MM.1S (cell line): ENCODE results near the gene ERC2.

Experiments used
- EZH2 ChIP-seq: fragments of 300-600 bp; sonication (generic); optimal IDR thresholded peaks from 2 replicates; pipeline ENCODE3; 2017; ENCODE audit warnings: low read depth, mild to moderate bottlenecking, antibody characterized with exemption, low read length, mixed read lengths
- EZH2phosphoT487 ChIP-seq: fragments of 300-600 bp; sonication (generic); IDR thresholded peaks from 2 replicates; pipeline ENCODE4 v1.6.1; 2018; ENCODE audit warnings: antibody characterized with exemption, low read length
- TF ChIP-seq, protein P1 (sequence below): fragments of 300-600 bp; sonication (generic); IDR thresholded peaks from 2 replicates; pipeline ENCODE4 v1.5.1; 2016; ENCODE audit warnings: antibody characterized with exemption, low read length, mixed read lengths

DNA sequence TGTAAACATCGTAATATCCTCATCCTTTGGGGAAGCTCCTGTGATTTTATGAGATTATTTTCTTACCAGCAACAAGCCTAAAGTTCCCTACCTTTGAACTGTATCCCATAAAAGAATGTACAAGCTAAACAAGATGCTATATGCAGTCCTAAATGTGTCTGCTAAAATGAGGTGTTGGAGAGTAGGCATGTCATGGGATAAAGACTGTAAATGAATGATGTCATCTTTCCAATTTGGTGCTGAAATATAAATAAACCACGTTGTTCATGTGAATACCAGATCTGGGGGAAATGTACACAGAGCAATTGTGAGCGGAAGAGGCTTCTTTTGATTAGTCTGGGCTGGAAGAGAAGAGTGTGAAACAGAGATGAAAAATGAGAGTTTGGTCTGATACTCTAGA lies 766.3 kb downstream of the ERC2 start:
- TF ChIP-seq, protein P1, sequence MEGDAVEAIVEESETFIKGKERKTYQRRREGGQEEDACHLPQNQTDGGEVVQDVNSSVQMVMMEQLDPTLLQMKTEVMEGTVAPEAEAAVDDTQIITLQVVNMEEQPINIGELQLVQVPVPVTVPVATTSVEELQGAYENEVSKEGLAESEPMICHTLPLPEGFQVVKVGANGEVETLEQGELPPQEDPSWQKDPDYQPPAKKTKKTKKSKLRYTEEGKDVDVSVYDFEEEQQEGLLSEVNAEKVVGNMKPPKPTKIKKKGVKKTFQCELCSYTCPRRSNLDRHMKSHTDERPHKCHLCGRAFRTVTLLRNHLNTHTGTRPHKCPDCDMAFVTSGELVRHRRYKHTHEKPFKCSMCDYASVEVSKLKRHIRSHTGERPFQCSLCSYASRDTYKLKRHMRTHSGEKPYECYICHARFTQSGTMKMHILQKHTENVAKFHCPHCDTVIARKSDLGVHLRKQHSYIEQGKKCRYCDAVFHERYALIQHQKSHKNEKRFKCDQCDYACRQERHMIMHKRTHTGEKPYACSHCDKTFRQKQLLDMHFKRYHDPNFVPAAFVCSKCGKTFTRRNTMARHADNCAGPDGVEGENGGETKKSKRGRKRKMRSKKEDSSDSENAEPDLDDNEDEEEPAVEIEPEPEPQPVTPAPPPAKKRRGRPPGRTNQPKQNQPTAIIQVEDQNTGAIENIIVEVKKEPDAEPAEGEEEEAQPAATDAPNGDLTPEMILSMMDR = no peak
- TF ChIP-seq EZH2 = no peak
- no peak for TF ChIP-seq EZH2phosphoT487
